Right lobe of liver (tissue), 4 donors: ENCODE results near the gene RB1.

Source experiments
- POLR2A ChIP-seq: fragments of 450-650 bp; IDR thresholded peaks from one replicate; pipeline ENCODE4 v1.6.1; 2017; ENCODE audit warnings: antibody characterized with exemption, mild to moderate bottlenecking
- TF ChIP-seq, protein P1 (sequence below), 4 donors: fragments of 200-600 bp in 3 of 4; fragments of 450-650 bp in 1 of 4; IDR thresholded peaks; one replicate each; pipeline versions ENCODE4 v1.5.1 to v1.8.0; 2016 to 2022; ENCODE audit warnings: antibody characterized with exemption in 4 of 4, mild to moderate bottlenecking in 2 of 4
- donor health status: DM: no; HTN: no; CAD: no.
- donor health status: DM: no; HTN: no; CAD: no.
- donor health status: DM: no; HTN: yes; CAD: no.

DNA sequence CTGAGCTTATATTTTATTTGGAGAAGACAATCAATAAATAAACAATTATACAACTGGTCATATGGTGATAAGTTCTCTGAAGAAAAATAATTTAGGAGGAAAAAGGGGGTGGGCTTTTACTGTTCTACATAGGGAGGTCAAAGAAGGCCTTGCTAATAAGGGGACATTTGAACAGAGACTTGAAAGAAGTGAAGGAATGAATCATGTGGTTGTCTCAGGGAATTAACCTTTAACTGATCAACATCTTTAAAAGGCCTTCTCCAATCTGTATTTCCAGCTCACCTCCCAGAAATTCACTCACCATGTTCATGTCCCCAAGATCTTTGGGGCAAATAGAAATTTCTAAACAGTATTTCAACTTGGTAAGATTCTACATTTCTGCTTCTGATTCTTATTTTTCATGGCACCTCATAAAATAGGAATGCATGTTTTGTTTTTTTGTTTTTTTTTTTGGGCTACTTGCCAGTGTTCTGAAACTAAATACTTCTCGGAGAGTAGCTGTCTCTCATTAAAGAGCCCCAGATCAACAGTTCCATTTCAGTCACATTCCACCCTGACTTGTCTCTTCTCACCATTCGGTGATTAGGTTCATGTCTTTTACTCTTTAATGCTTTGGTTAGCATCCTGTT, 128.6 kb downstream of the RB1 start:
- TF ChIP-seq, protein P1, sequence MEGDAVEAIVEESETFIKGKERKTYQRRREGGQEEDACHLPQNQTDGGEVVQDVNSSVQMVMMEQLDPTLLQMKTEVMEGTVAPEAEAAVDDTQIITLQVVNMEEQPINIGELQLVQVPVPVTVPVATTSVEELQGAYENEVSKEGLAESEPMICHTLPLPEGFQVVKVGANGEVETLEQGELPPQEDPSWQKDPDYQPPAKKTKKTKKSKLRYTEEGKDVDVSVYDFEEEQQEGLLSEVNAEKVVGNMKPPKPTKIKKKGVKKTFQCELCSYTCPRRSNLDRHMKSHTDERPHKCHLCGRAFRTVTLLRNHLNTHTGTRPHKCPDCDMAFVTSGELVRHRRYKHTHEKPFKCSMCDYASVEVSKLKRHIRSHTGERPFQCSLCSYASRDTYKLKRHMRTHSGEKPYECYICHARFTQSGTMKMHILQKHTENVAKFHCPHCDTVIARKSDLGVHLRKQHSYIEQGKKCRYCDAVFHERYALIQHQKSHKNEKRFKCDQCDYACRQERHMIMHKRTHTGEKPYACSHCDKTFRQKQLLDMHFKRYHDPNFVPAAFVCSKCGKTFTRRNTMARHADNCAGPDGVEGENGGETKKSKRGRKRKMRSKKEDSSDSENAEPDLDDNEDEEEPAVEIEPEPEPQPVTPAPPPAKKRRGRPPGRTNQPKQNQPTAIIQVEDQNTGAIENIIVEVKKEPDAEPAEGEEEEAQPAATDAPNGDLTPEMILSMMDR (IDR thresholded peaks at IDR 0.05), result no peak
- TF ChIP-seq POLR2A, result no peak
